GM06990 (cell line): ENCODE results near the gene SHLD1.

Source experiments
- DNase-seq: peaks from one replicate; pipeline ENCODE4 v3.0.0-alpha.2; 2011; ENCODE audit not compliant: insufficient read length; ENCODE audit errors: extremely low read depth
- H3K27me3 ChIP-seq: replicated peaks from 2 replicates; pipeline ENCODE4 v1.6.0; 2011; ENCODE audit warnings: low read length; ENCODE audit not compliant: control insufficient read depth, insufficient read depth
- H3K36me3 ChIP-seq: 2 replicates; pipeline ENCODE4 v1.5.1; 2011; ENCODE audit warnings: low read length; ENCODE audit not compliant: control insufficient read depth, insufficient read depth
- H3K4me3 ChIP-seq: replicated peaks from 2 replicates; pipeline ENCODE4 v1.5.1; 2011; ENCODE audit warnings: low read depth, mild to moderate bottlenecking, control low read depth, low read length
- CTCF ChIP-seq: IDR thresholded peaks from 2 replicates; pipeline ENCODE4 v1.5.1; 2011; ENCODE audit warnings: low read length, control low read depth, mild to moderate bottlenecking, inconsistent platforms; ENCODE audit not compliant: insufficient read depth, poor library complexity, severe bottlenecking

The SHLD1 gene

GRCh38 chr20:5770231-5770986, 20.2 kb downstream of the SHLD1 start:
- Histone ChIP-seq H3K4me3 (no peak overlapping the region), H3K36me3 (no peaks in the 10 kb centered on the region; the same call in 1 of the 2 replicates), H3K27me3 (no peaks in the 10 kb centered on the region)
- DNase-seq, result no peak
- TF ChIP-seq CTCF, result no peak

GRCh38 chr20:5770987-5771318, 20.8 kb downstream of the SHLD1 start:
- no peaks in the 10 kb centered on the region; the same call in 1 of the 2 replicates for H3K36me3 ChIP-seq
- H3K4me3 ChIP-seq, result no peak overlapping the region
- no peak for DNase-seq
- no peaks in the 10 kb centered on the region for H3K27me3 ChIP-seq
- no peak for TF ChIP-seq CTCF

- Histone ChIP-seq H3K4me3 (no peak overlapping the region), H3K27me3 (no peaks in the 10 kb centered on the region), H3K36me3 (peaks cover 3% of the 10 kb centered on the region)
- no peak for DNase-seq
- no peak for TF ChIP-seq CTCF
Measured at GRCh38 chr20:5772704-5773103, 22.5 kb downstream of the SHLD1 start.

GRCh38 chr20:5773589-5773988, 23.4 kb downstream of the SHLD1 start:
- no peak for DNase-seq
- peaks cover 3% of the 10 kb centered on the region for H3K36me3 ChIP-seq
- no peak overlapping the region for H3K4me3 ChIP-seq
- H3K27me3 ChIP-seq, result no peaks in the 10 kb centered on the region
- TF ChIP-seq CTCF, result no peak

GRCh38 chr20:5776077-5776476, 25.9 kb downstream of the SHLD1 start:
- no peak for DNase-seq
- Histone ChIP-seq H3K4me3 (no peak overlapping the region), H3K36me3 (peaks cover 3% of the 10 kb centered on the region), H3K27me3 (no peaks in the 10 kb centered on the region)
- no peak for TF ChIP-seq CTCF
